Activated naive CD8-positive, alpha-beta T cell treated with anti-CD3 and anti-CD28 coated beads, Interleukin-2, amount 10 ng/mL, durations not matched to agents 7 days and 5 days (primary cell): ENCODE measurements around the gene ITGBL1. TPM values are rescaled to one million over a fixed set of nuclear protein-coding genes. Genes with fewer than 3 reads are reported as not detected.

ENCODE experiments used
- ATAC-seq: fragments of 150-1000 bp; cut with Tn5 transposase; one replicate; pipeline ENCODE4 v1.10.0; 2021; ENCODE audit warnings: low read depth, moderate library complexity
- POLR2A ChIA-PET: fragments of 350-600 bp; sonication (Branson Sonifier 250); formaldehyde crosslinking; loops from one replicate; lab custom pipeline; 2021; ENCODE audit warnings: antibody characterized with exemption; lab: Charles Lee
- DNase-seq: peaks from one replicate; pipeline ENCODE4 v3.0.0; 2021
- H3K27ac Mint-ChIP-seq: one replicate; pipeline ENCODE4 v1.8.0; 2022; ENCODE audit warnings: mild to moderate bottlenecking, mixed read lengths
- H3K27me3 Mint-ChIP-seq: one replicate; pipeline ENCODE4 v1.8.0; 2022; ENCODE audit warnings: mild to moderate bottlenecking, moderate library complexity, mixed read lengths
- H3K36me3 Mint-ChIP-seq: one replicate; pipeline ENCODE4 v1.8.0; 2021; ENCODE audit warnings: mild to moderate bottlenecking, mixed read lengths
- H3K4me1 Mint-ChIP-seq: one replicate; pipeline ENCODE4 v1.8.0; 2021; ENCODE audit warnings: mixed read lengths
- H3K4me3 Mint-ChIP-seq: one replicate; pipeline ENCODE4 v1.8.0; 2022; ENCODE audit warnings: mild to moderate bottlenecking, moderate library complexity, mixed read lengths
- H3K9me3 Mint-ChIP-seq: one replicate; pipeline ENCODE4 v1.8.0; 2021; ENCODE audit warnings: mixed read lengths
- total RNA-seq, 2 experiments: library from RNA; stranded (reverse); gene quantifications; one replicate each; pipeline ENCODE4 v1.2.3, GENCODE V29; 2021

The ITGBL1 gene
- total RNA-seq, 2 experiments from 2014 or later, result not detected

GRCh38 chr13:101618440-101619187 is 166.1 kb downstream of the ITGBL1 start:
- peaks cover 3% of the 10 kb centered on the region for H3K9me3 Mint-ChIP-seq
- DNase-seq, result no peak
- H3K4me3 Mint-ChIP-seq, result no peak overlapping the region
- ATAC-seq, result no peak
- POLR2A ChIA-PET, result no interaction called here
- peaks cover 2% of the 10 kb centered on the region for H3K4me1 Mint-ChIP-seq
- H3K27ac Mint-ChIP-seq, result peak overlapping the region; percentile 45
- no peaks in the 10 kb centered on the region for H3K36me3 Mint-ChIP-seq
- H3K27me3 Mint-ChIP-seq, result peaks cover 4% of the 10 kb centered on the region

DNA sequence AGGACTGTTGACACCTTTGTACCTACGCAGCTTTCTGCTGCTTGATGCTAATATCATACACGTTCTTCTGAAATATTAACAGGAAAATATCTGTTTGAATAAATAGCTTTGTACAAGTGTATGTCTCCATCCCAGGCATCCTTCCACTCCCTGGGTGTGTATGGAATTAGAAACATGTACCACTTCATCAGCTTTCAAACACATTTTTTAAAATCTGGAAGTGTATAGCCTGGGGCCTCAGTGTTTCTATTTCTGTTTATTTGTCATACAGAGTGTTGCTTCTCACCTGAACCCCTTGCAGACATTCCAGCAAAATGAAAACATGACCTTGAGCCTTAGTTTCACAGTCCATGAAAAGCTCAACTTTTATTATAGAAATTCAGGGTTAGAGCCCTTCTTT is 168.6 kb downstream of the ITGBL1 start:
- POLR2A ChIA-PET, result no interaction called here
- no peak for ATAC-seq
- H3K27ac Mint-ChIP-seq, result no peak overlapping the region
- peaks cover 3% of the 10 kb centered on the region for H3K9me3 Mint-ChIP-seq
- H3K36me3 Mint-ChIP-seq, result no peaks in the 10 kb centered on the region
- peaks cover 17% of the 10 kb centered on the region for H3K4me1 Mint-ChIP-seq
- DNase-seq, result no peak
- H3K4me3 Mint-ChIP-seq, result no peak overlapping the region
- peaks cover 4% of the 10 kb centered on the region for H3K27me3 Mint-ChIP-seq

- Mint-ChIP-seq H3K4me1 (peaks cover 27% of the 10 kb centered on the region), H3K27ac (peak overlapping the region; percentile 77)
- POLR2A ChIA-PET, result no interaction called here
Observed at GRCh38 chr13:101623470-101624209, 171.2 kb downstream of the ITGBL1 start.

GRCh38 chr13:101624210-101624922 is 171.9 kb downstream of the ITGBL1 start:
- POLR2A ChIA-PET, result no interaction called here
- H3K4me1 Mint-ChIP-seq, result peaks cover 27% of the 10 kb centered on the region
- H3K27ac Mint-ChIP-seq, result peak overlapping the region; percentile 77

More at GRCh38 chr13:101623470-101624209, 171.2 kb downstream of the ITGBL1 start:
- peaks cover 4% of the 10 kb centered on the region for H3K27me3 Mint-ChIP-seq
- H3K9me3 Mint-ChIP-seq, result peaks cover 3% of the 10 kb centered on the region
- peak overlapping the region; percentile 60 for H3K4me3 Mint-ChIP-seq
- H3K36me3 Mint-ChIP-seq, result no peaks in the 10 kb centered on the region
- DNase-seq, result no peak
- ATAC-seq, result no peak

GRCh38 chr13:101624981-101625380 is 172.5 kb downstream of the ITGBL1 start:
- H3K27ac Mint-ChIP-seq, result no peak overlapping the region
- no peaks in the 10 kb centered on the region for H3K36me3 Mint-ChIP-seq
- peaks cover 4% of the 10 kb centered on the region for H3K27me3 Mint-ChIP-seq
- POLR2A ChIA-PET, result no interaction called here
- no peak for DNase-seq
- peaks cover 27% of the 10 kb centered on the region for H3K4me1 Mint-ChIP-seq
- H3K9me3 Mint-ChIP-seq, result peaks cover 2% of the 10 kb centered on the region
- no peak for ATAC-seq
- no peak overlapping the region for H3K4me3 Mint-ChIP-seq

More at GRCh38 chr13:101624210-101624922, 171.9 kb downstream of the ITGBL1 start:
- peak overlapping the region; percentile 60 for H3K4me3 Mint-ChIP-seq
- no peaks in the 10 kb centered on the region for H3K36me3 Mint-ChIP-seq
- DNase-seq (no peak), ATAC-seq (no peak)
- peaks cover 2% of the 10 kb centered on the region for H3K9me3 Mint-ChIP-seq
- peaks cover 4% of the 10 kb centered on the region for H3K27me3 Mint-ChIP-seq

GRCh38 chr13:101626925-101627555 is 174.6 kb downstream of the ITGBL1 start:
- ATAC-seq, result peak; percentile 86
- Mint-ChIP-seq H3K9me3 (no peaks in the 10 kb centered on the region), H3K27me3 (peaks cover 5% of the 10 kb centered on the region), H3K4me3 (peak overlapping the region; percentile 65), H3K36me3 (no peaks in the 10 kb centered on the region), H3K4me1 (peaks cover 27% of the 10 kb centered on the region), H3K27ac (peak overlapping the region; percentile 95)
- POLR2A ChIA-PET, result no interaction called here
- no peak for DNase-seq

- peaks cover 27% of the 10 kb centered on the region for H3K4me1 Mint-ChIP-seq
- H3K27me3 Mint-ChIP-seq, result peaks cover 5% of the 10 kb centered on the region
- ATAC-seq (peak; percentile 31), DNase-seq (no peak)
- peak overlapping the region; percentile 65 for H3K4me3 Mint-ChIP-seq
- POLR2A ChIA-PET, result interaction anchor here (0.6 kb wide), 1 partner anchor 156 kb away, joined by 3 read pairs; no protein-coding TSS in a partner anchor
- H3K9me3 Mint-ChIP-seq, result no peaks in the 10 kb centered on the region
- H3K36me3 Mint-ChIP-seq, result no peaks in the 10 kb centered on the region
- peak overlapping the region; percentile 95 for H3K27ac Mint-ChIP-seq
Observed at GRCh38 chr13:101627556-101627943, 175.1 kb downstream of the ITGBL1 start.

GRCh38 chr13:101628900-101629299 is 176.4 kb downstream of the ITGBL1 start:
- ATAC-seq, result no peak
- Mint-ChIP-seq H3K4me1 (peaks cover 22% of the 10 kb centered on the region), H3K36me3 (no peaks in the 10 kb centered on the region), H3K4me3 (no peak overlapping the region), H3K27me3 (peaks cover 5% of the 10 kb centered on the region), H3K9me3 (no peaks in the 10 kb centered on the region), H3K27ac (no peak overlapping the region)
- POLR2A ChIA-PET, result no interaction called here
- no peak for DNase-seq

- H3K36me3 Mint-ChIP-seq, result no peaks in the 10 kb centered on the region
- H3K9me3 Mint-ChIP-seq, result no peaks in the 10 kb centered on the region
- H3K4me1 Mint-ChIP-seq, result peaks cover 7% of the 10 kb centered on the region
- no peak overlapping the region for H3K27ac Mint-ChIP-seq
- POLR2A ChIA-PET, result no interaction called here
- H3K4me3 Mint-ChIP-seq, result no peak overlapping the region
- H3K27me3 Mint-ChIP-seq, result peaks cover 5% of the 10 kb centered on the region
- ATAC-seq, result no peak
- no peak for DNase-seq
Observed at GRCh38 chr13:101631395-101631794, 178.9 kb downstream of the ITGBL1 start.

- DNase-seq (no peak), ATAC-seq (no peak)
- Mint-ChIP-seq H3K36me3 (no peaks in the 10 kb centered on the region), H3K27ac (no peak overlapping the region), H3K4me3 (no peak overlapping the region), H3K4me1 (no peaks in the 10 kb centered on the region), H3K9me3 (no peaks in the 10 kb centered on the region), H3K27me3 (peaks cover 5% of the 10 kb centered on the region)
- POLR2A ChIA-PET, result no interaction called here
Observed at GRCh38 chr13:101634142-101634541, 181.7 kb downstream of the ITGBL1 start.

- Mint-ChIP-seq H3K27ac (no peak overlapping the region), H3K27me3 (peaks cover 6% of the 10 kb centered on the region)
Observed at GRCh38 chr13:101639711-101640110, 187.2 kb downstream of the ITGBL1 start.

DNA sequence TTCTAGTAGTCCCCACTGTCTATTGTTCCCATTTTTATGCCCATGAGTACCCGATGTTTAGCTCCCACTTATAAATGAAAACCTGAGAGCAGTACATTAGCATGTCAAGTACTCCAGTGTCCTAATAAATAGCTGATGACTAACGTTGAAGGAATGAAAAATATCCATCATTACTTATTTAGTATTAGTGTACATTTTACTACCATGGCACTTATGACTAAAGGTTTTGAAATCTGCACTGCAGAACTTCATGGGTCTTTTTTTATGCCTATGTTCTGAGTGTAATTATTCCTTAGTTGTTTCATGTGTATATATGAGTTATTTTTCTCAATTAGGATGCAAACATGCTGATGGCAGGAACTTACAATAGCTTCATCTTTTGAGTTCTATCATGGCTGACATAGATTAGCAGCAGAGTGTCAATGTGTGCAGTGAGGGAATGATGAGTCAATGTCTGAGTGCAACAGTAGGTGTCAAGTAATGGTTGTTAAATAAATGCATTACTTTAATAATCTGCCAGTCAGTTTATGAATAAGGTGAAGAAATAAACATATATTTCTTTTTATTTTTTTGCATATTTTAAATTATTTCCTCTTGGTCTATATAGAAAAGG is 188.4 kb downstream of the ITGBL1 start:
- no peak for ATAC-seq
- Mint-ChIP-seq H3K9me3 (no peaks in the 10 kb centered on the region), H3K4me1 (no peaks in the 10 kb centered on the region), H3K27ac (no peak overlapping the region), H3K27me3 (peaks cover 12% of the 10 kb centered on the region), H3K4me3 (no peak overlapping the region), H3K36me3 (no peaks in the 10 kb centered on the region)
- DNase-seq, result no peak
- POLR2A ChIA-PET, result no interaction called here

More at GRCh38 chr13:101639711-101640110, 187.2 kb downstream of the ITGBL1 start:
- Mint-ChIP-seq H3K4me3 (no peak overlapping the region), H3K4me1 (no peaks in the 10 kb centered on the region), H3K36me3 (no peaks in the 10 kb centered on the region), H3K9me3 (no peaks in the 10 kb centered on the region)
- ATAC-seq, result no peak
- POLR2A ChIA-PET, result no interaction called here
- no peak for DNase-seq
